SK-N-SH (cell line): ENCODE data around the gene TBXAS1. TPM values are rescaled to one million over a fixed set of nuclear protein-coding genes. Genes with fewer than 3 reads are reported as not detected.

ENCODE experiments used
- CTCF ChIA-PET: fragments of 300-600, 350-600 bp; formaldehyde crosslinking; extraction: SDS; loops from one replicate; lab custom pipeline; 2021; lab: Yijun Ruan, JAX
- POLR2A ChIA-PET: fragments of 350-600 bp; sonication (Branson Sonifier 250); formaldehyde crosslinking; extraction: SDS; loops from one replicate; lab custom pipeline; 2020; ENCODE audit warnings: antibody characterized with exemption, inconsistent platforms; lab: Yijun Ruan, JAX
- DNase-seq: peaks from one replicate; pipeline ENCODE4 v3.0.0; 2012
- H2AFZ ChIP-seq: fragments of 200-600 bp; sonication (generic); 2 replicates; pipeline ENCODE4 v1.8.1; 2016; ENCODE audit warnings: antibody characterized with exemption, mild to moderate bottlenecking, low read depth
- H3F3A ChIP-seq: fragments of 200-600 bp; sonication (generic); replicated peaks from 2 replicates; pipeline ENCODE3; 2016; ENCODE audit warnings: antibody characterized with exemption, mild to moderate bottlenecking; ENCODE audit not compliant: insufficient read depth
- H3K27ac ChIP-seq, 2 experiments: fragments of 200-500 bp in 1 of 2; fragments of 200-600 bp in 1 of 2; sonication (Bioruptor generic) in 1 of 2; sonication (generic), shearing (Covaris generic) in 1 of 2; 2 replicates each; pipeline versions ENCODE4 v1.5.1 to v1.6.1; 2014 to 2016; ENCODE audit warnings: low read depth in 2 of 2, inconsistent platforms in 1 of 2, low read length in 1 of 2, mild to moderate bottlenecking in 1 of 2, mixed read lengths in 1 of 2
- H3K27me3 ChIP-seq: fragments of 200-600 bp; sonication (generic), shearing (Covaris generic); 2 replicates; pipeline ENCODE4 v1.6.1; 2016; ENCODE audit warnings: mixed run types; ENCODE audit not compliant: insufficient read depth
- H3K36me3 ChIP-seq, 2 experiments: fragments of 200-500 bp in 1 of 2; fragments of 200-600 bp in 1 of 2; sonication (Bioruptor generic) in 1 of 2; sonication (generic) in 1 of 2; replicated peaks in 1 of 2; 2 replicates each; pipeline versions ENCODE3 to v1.5.1; 2014 to 2016; ENCODE audit warnings: low read length in 1 of 2, mild to moderate bottlenecking in 1 of 2; ENCODE audit not compliant: insufficient read depth in 2 of 2, control insufficient read depth in 1 of 2
- H3K4me1 ChIP-seq, 2 experiments: fragments of 200-500 bp in 1 of 2; fragments of 200-600 bp in 1 of 2; sonication (Bioruptor generic) in 1 of 2; sonication (generic), shearing (Covaris generic) in 1 of 2; 2 replicates each; pipeline versions ENCODE4 v1.5.1 to v1.6.1; 2014 to 2016; ENCODE audit warnings: low read depth in 1 of 2, low read length in 1 of 2, mixed run types in 1 of 2; ENCODE audit not compliant: insufficient read depth in 2 of 2, control insufficient read depth in 1 of 2
- H3K4me2 ChIP-seq: fragments of 200-600 bp; sonication (generic), shearing (Covaris generic); 2 replicates; pipeline ENCODE4 v1.6.1; 2017; ENCODE audit warnings: mixed run types
- H3K4me3 ChIP-seq, 2 experiments: fragments of 200-500 bp in 1 of 2; fragments of 200-600 bp in 1 of 2; sonication (Bioruptor generic) in 1 of 2; sonication (generic), shearing (Covaris generic) in 1 of 2; 2 replicates each; pipeline versions ENCODE4 v1.5.1 to v1.8.1; 2014 to 2016; ENCODE audit warnings: low read depth in 2 of 2, inconsistent platforms in 1 of 2, low read length in 1 of 2, mild to moderate bottlenecking in 1 of 2, mixed read lengths in 1 of 2, moderate library complexity in 1 of 2
- H3K79me2 ChIP-seq: fragments of 200-600 bp; sonication (generic); 2 replicates; pipeline ENCODE4 v1.8.1; 2017; ENCODE audit warnings: mild to moderate bottlenecking; ENCODE audit not compliant: insufficient read depth
- H3K9ac ChIP-seq: fragments of 200-600 bp; sonication (generic); 2 replicates; pipeline ENCODE4 v1.6.1; 2017; ENCODE audit warnings: mixed run types
- H3K9me2 ChIP-seq: fragments of 200-600 bp; sonication (generic); 2 replicates; pipeline ENCODE4 v1.6.1; 2017; ENCODE audit warnings: mixed run types
- H3K9me3 ChIP-seq: fragments of 200-600 bp; sonication (generic); 2 replicates; pipeline ENCODE4 v1.6.1; 2017; ENCODE audit warnings: mixed run types, mild to moderate bottlenecking, moderate library complexity
- H4K20me1 ChIP-seq: fragments of 200-600 bp; sonication (generic); 2 replicates; pipeline ENCODE4 v1.6.1; 2017; ENCODE audit warnings: mild to moderate bottlenecking, mixed run types; ENCODE audit not compliant: insufficient read depth
- CHD2 ChIP-seq: fragments of 150-350 bp; IDR thresholded peaks from 2 replicates; pipeline ENCODE4 v1.6.1; 2018; ENCODE audit warnings: low read length; ENCODE audit not compliant: partially characterized antibody
- ELF1 ChIP-seq: IDR thresholded peaks from 2 replicates; pipeline ENCODE4 v1.4.0; 2012
- EZH2phosphoT487 ChIP-seq: fragments of 200-600 bp; sonication (generic); IDR thresholded peaks from 2 replicates; pipeline ENCODE4 v1.6.1; 2017; ENCODE audit warnings: low read depth, mixed run types, mild to moderate bottlenecking, antibody characterized with exemption, moderate library complexity, borderline replicate concordance
- FOSL2 ChIP-seq: IDR thresholded peaks from 2 replicates; pipeline ENCODE4 v1.4.0; 2012; ENCODE audit warnings: low read depth, mild to moderate bottlenecking, moderate library complexity, borderline replicate concordance
- FOXM1 ChIP-seq: IDR thresholded peaks from 2 replicates; pipeline ENCODE4 v1.4.0; 2012; ENCODE audit warnings: low read depth, mild to moderate bottlenecking
- GABPA ChIP-seq: IDR thresholded peaks from 2 replicates; pipeline ENCODE4 v1.4.0; 2012; ENCODE audit warnings: low read depth, mild to moderate bottlenecking
- GATA2 ChIP-seq: sonication (generic); formaldehyde crosslinking; IDR thresholded peaks from 2 replicates; pipeline ENCODE4 v1.5.0; 2020; ENCODE audit warnings: mild to moderate bottlenecking, missing genetic modification reagents
- JUND ChIP-seq: IDR thresholded peaks from 2 replicates; pipeline ENCODE4 v1.4.0; 2012
- MEF2A ChIP-seq: IDR thresholded peaks from 2 replicates; pipeline ENCODE4 v1.4.0; 2012; ENCODE audit warnings: low read depth, borderline replicate concordance
- MXI1 ChIP-seq: IDR thresholded peaks from 2 replicates; pipeline ENCODE4 v1.6.1; 2012; ENCODE audit warnings: mild to moderate bottlenecking, low read depth, low read length, improper control_type of control experiment
- NRF1 ChIP-seq: IDR thresholded peaks from 2 replicates; pipeline ENCODE4 v1.6.1; 2012; ENCODE audit warnings: low read depth, mild to moderate bottlenecking, low read length
- POLR2AphosphoS5 ChIP-seq: IDR thresholded peaks from 2 replicates; pipeline ENCODE4 v1.6.1; 2012; ENCODE audit warnings: low read depth, low read length
- RCOR1 ChIP-seq: fragments of 150-350 bp; IDR thresholded peaks from 2 replicates; pipeline ENCODE4 v1.6.1; 2017; ENCODE audit warnings: antibody characterized with exemption, low read length
- RXRA ChIP-seq: IDR thresholded peaks from 2 replicates; pipeline ENCODE4 v1.4.0; 2012; ENCODE audit warnings: low read depth, mild to moderate bottlenecking, borderline replicate concordance
- SMC3 ChIP-seq: IDR thresholded peaks from 2 replicates; pipeline ENCODE4 v1.6.1; 2012; ENCODE audit warnings: low read depth, low read length, improper control_type of control experiment
- TAF1 ChIP-seq: IDR thresholded peaks from 2 replicates; pipeline ENCODE4 v1.6.1; 2012; ENCODE audit warnings: low read depth, mild to moderate bottlenecking, low read length, moderate library complexity, borderline replicate concordance
- whole genome bisulfite sequencing: methylation state at CpG from one replicate; pipeline ENCODE4 v1.1.6; 2017; ENCODE audit warnings: low lambda C conversion rate; 5-methylcytosine and 5-hydroxymethylcytosine counted together
- polyA plus RNA-seq, 3 experiments: library from polyadenylated mRNA; depleted of rRNA; stranded (reverse); fragments of >200 nt; gene quantifications; 2 replicates each; pipeline ENCODE4 v1.2.3, GENCODE V29; 2012
- TF ChIP-seq, protein P1 (sequence below): fragments of 200-600 bp; sonication (generic); IDR thresholded peaks from 2 replicates; pipeline ENCODE4 v1.6.1; 2017; ENCODE audit warnings: antibody characterized with exemption, mild to moderate bottlenecking, moderate library complexity
- TF ChIP-seq, protein P2 (sequence below): fragments of 150-350 bp; IDR thresholded peaks from 2 replicates; pipeline ENCODE4 v1.6.1; 2016; ENCODE audit warnings: mild to moderate bottlenecking, low read depth, low read length
- TF ChIP-seq, protein P3 (sequence below): IDR thresholded peaks from 2 replicates; pipeline ENCODE4; 2012

The TBXAS1 gene
- polyA plus RNA-seq, 1 of the 3 experiments (the other 2 are of a cell fraction), result 4.4 TPM

DNA sequence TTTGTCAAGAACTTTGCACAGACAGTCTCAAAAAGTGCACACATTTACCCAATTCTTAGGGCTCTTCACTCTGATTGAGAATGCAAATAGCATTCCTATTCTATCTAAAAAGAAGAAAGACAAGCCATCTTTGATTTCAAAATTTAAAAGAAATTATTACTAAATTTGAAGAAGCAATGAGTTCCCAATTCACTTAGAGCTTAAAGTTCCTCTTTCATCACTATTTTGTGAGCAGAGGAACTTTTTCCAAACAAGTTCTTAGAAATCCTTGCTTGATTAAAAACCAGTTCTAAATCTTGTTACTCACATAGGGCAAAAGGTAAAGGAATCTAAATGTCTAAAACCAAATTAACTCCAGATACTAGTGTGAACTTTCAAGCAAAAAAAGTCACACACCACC lies 56.4 kb downstream of the TBXAS1 start:
- no peaks in the 10 kb centered on the region for H4K20me1 ChIP-seq
- ChIA-PET CTCF (interaction anchor here (1.0 kb wide), 1 partner anchor 43 kb away, joined by 3 read pairs; no protein-coding TSS in a partner anchor), POLR2A (no interaction called here)
- H3K9me2 ChIP-seq, result peaks cover 4% of the 10 kb centered on the region; the same call in 1 of the 2 replicates
- H3K79me2 ChIP-seq, result no peaks in the 10 kb centered on the region
- no peaks in the 10 kb centered on the region for H3K36me3 ChIP-seq
- H3K9ac ChIP-seq, result no peak overlapping the region
- H3K9me3 ChIP-seq, result no peaks in the 10 kb centered on the region
- peaks cover 3% of the 10 kb centered on the region for H3F3A ChIP-seq
- H2AFZ ChIP-seq, result no peak overlapping the region
- H3K4me1 ChIP-seq, result no peaks in the 10 kb centered on the region
- TF ChIP-seq CHD2, result no peak
- no peak for TF ChIP-seq SMC3
- no peak for TF ChIP-seq ELF1
- TF ChIP-seq, all 33 proteins: peak for 0
- H3K27me3 ChIP-seq, result no peaks in the 10 kb centered on the region
- no peak overlapping the region for H3K27ac ChIP-seq
- no peak for DNase-seq
- H3K4me3 ChIP-seq, result no peak overlapping the region
- no peak overlapping the region for H3K4me2 ChIP-seq

DNA sequence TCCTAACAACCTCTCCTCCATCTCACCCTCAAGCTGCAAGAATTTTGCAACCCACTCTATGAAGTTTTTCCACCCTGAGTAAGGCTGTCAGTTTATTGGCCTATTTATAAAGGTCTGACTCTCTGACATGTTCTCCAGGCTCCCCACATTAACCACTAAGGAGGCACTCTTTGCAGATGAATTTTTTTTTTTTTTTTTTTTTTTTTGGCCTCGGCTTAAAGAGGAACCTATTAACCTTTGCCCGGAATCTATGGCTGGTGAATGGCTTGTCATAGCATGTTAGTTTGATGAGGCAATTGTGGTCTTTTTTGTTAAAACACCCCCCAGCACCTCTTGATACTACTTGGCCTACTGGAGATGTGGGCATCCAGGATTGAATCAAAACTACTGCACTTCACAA lies 57.1 kb downstream of the TBXAS1 start:
- ChIA-PET CTCF (no interaction called here), POLR2A (no interaction called here)
- TF ChIP-seq JUND (no peak), GABPA (no peak), FOXM1 (no peak)
- TF ChIP-seq, protein P1, sequence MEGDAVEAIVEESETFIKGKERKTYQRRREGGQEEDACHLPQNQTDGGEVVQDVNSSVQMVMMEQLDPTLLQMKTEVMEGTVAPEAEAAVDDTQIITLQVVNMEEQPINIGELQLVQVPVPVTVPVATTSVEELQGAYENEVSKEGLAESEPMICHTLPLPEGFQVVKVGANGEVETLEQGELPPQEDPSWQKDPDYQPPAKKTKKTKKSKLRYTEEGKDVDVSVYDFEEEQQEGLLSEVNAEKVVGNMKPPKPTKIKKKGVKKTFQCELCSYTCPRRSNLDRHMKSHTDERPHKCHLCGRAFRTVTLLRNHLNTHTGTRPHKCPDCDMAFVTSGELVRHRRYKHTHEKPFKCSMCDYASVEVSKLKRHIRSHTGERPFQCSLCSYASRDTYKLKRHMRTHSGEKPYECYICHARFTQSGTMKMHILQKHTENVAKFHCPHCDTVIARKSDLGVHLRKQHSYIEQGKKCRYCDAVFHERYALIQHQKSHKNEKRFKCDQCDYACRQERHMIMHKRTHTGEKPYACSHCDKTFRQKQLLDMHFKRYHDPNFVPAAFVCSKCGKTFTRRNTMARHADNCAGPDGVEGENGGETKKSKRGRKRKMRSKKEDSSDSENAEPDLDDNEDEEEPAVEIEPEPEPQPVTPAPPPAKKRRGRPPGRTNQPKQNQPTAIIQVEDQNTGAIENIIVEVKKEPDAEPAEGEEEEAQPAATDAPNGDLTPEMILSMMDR, result no peak
- DNase-seq, result no peak
- H3K9me2 ChIP-seq, result no peaks in the 10 kb centered on the region
- 62% methylated on average over 2 of the region's 2 CpGs for WGBS
- no peaks in the 10 kb centered on the region for H4K20me1 ChIP-seq
- no peak overlapping the region for H3K9ac ChIP-seq
- H3K4me3 ChIP-seq, result no peak overlapping the region
- H3K4me2 ChIP-seq, result no peak overlapping the region
- H3K36me3 ChIP-seq, result no peaks in the 10 kb centered on the region
- no peaks in the 10 kb centered on the region for H3K9me3 ChIP-seq
- no peaks in the 10 kb centered on the region for H3K79me2 ChIP-seq
- no peak overlapping the region for H3K27ac ChIP-seq
- peaks cover 3% of the 10 kb centered on the region for H3F3A ChIP-seq
- no peaks in the 10 kb centered on the region for H3K27me3 ChIP-seq
- H3K4me1 ChIP-seq, result no peaks in the 10 kb centered on the region
- H2AFZ ChIP-seq, result no peak overlapping the region

DNA sequence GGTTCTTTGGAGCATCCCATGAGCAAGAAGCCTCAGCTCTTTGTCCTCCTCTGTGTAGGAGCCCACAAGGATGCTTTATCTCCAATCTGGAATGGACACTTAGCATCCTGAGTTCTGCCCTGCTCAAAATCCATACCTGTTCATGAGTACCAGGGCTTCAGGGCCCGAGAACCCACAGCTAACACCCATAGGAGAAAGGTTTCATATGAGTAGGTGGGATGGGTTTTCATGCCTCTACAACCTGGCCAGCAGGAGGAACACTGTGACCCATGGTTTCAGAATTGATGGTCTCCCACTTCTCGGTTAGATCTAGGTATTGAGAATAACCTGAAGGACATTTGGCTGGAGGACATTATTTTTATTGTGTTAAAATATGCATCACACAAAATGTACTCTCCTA lies 57.8 kb downstream of the TBXAS1 start:
- ChIA-PET CTCF (no interaction called here), POLR2A (no interaction called here)
- no peaks in the 10 kb centered on the region for H3K79me2 ChIP-seq
- no peaks in the 10 kb centered on the region for H4K20me1 ChIP-seq
- H3K9ac ChIP-seq, result no peak overlapping the region
- H2AFZ ChIP-seq, result no peak overlapping the region
- no peaks in the 10 kb centered on the region for H3K4me1 ChIP-seq
- no peak overlapping the region for H3K4me2 ChIP-seq
- no peak overlapping the region for H3K27ac ChIP-seq
- no peaks in the 10 kb centered on the region for H3K9me2 ChIP-seq
- H3K4me3 ChIP-seq, result no peak overlapping the region
- WGBS, result 32% methylated on average over 2 of the region's 2 CpGs
- no peaks in the 10 kb centered on the region for H3K9me3 ChIP-seq
- no peaks in the 10 kb centered on the region for H3K36me3 ChIP-seq
- no peaks in the 10 kb centered on the region for H3K27me3 ChIP-seq
- peaks cover 3% of the 10 kb centered on the region for H3F3A ChIP-seq
- DNase-seq, result no peak
- TF ChIP-seq, protein P2, sequence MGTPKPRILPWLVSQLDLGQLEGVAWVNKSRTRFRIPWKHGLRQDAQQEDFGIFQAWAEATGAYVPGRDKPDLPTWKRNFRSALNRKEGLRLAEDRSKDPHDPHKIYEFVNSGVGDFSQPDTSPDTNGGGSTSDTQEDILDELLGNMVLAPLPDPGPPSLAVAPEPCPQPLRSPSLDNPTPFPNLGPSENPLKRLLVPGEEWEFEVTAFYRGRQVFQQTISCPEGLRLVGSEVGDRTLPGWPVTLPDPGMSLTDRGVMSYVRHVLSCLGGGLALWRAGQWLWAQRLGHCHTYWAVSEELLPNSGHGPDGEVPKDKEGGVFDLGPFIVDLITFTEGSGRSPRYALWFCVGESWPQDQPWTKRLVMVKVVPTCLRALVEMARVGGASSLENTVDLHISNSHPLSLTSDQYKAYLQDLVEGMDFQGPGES, result no peak
- no peak for TF ChIP-seq TAF1
- no peak for TF ChIP-seq MEF2A
- TF ChIP-seq POLR2AphosphoS5, result no peak
- TF ChIP-seq GATA2 (CRISPR knock-in tag), result no peak
- TF ChIP-seq FOSL2, result no peak
- no peak for TF ChIP-seq RXRA
- no peak for TF ChIP-seq MXI1
- TF ChIP-seq EZH2phosphoT487, result no peak
- TF ChIP-seq NRF1, result no peak
- TF ChIP-seq, protein P1, result no peak
- TF ChIP-seq, protein P3, sequence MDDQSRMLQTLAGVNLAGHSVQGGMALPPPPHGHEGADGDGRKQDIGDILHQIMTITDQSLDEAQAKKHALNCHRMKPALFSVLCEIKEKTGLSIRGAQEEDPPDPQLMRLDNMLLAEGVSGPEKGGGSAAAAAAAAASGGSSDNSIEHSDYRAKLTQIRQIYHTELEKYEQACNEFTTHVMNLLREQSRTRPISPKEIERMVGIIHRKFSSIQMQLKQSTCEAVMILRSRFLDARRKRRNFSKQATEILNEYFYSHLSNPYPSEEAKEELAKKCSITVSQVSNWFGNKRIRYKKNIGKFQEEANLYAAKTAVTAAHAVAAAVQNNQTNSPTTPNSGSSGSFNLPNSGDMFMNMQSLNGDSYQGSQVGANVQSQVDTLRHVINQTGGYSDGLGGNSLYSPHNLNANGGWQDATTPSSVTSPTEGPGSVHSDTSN, result no peak
- TF ChIP-seq RCOR1, result no peak
